Esophagus muscularis mucosa (tissue), 4 donors: ENCODE results near the gene FAM237B. TPM values are rescaled to one million over a fixed set of nuclear protein-coding genes. Genes with fewer than 3 reads are reported as not detected.

Experiments
- DNase-seq: peaks from one replicate; pipeline ENCODE4 v3.0.0-alpha.2; 2017; ENCODE audit errors: extremely low spot score
- H3K27ac ChIP-seq, 4 donors: fragments of 200-600 bp; sonication (generic); replicated peaks in 1 of 4; 1 replicate in 3 of 4; 2 replicates in 1 of 4; pipeline ENCODE4 v1.5.1; 2016 to 2019; ENCODE audit warnings: mild to moderate bottlenecking in 1 of 4
- H3K27me3 ChIP-seq, 4 donors: fragments of 200-600 bp; sonication (generic); one replicate each; pipeline versions ENCODE4 v1.5.1 to v1.6.0; 2016 to 2019
- H3K36me3 ChIP-seq, 4 donors: fragments of 200-600 bp; sonication (generic); one replicate each; pipeline ENCODE4 v1.5.1; 2016 to 2019
- H3K4me1 ChIP-seq, 4 donors: fragments of 200-600 bp; sonication (generic); one replicate each; pipeline ENCODE4 v1.5.1; 2016 to 2019
- H3K4me3 ChIP-seq, 4 donors: fragments of 200-600 bp; sonication (generic); 1 replicate in 2 of 4; 2 replicates in 2 of 4; pipeline ENCODE4 v1.5.1; 2016 to 2019; ENCODE audit warnings: mild to moderate bottlenecking in 4 of 4, moderate library complexity in 1 of 4
- H3K9me3 ChIP-seq, 4 donors: fragments of 200-600 bp; sonication (generic); 1 replicate in 3 of 4; 2 replicates in 1 of 4; pipeline ENCODE4 v1.5.1; 2016 to 2019
- EP300 ChIP-seq: sonication (generic); formaldehyde crosslinking; IDR thresholded peaks from one replicate; pipeline ENCODE4 v1.6.1; 2017; ENCODE audit warnings: antibody characterized with exemption
- POLR2A ChIP-seq: fragments of 450-650 bp; IDR thresholded peaks from one replicate; pipeline ENCODE4 v1.6.1; 2017; ENCODE audit warnings: antibody characterized with exemption, moderate library complexity, mild to moderate bottlenecking, low read depth
- POLR2AphosphoS5 ChIP-seq, 2 donors: sonication (generic); formaldehyde crosslinking; IDR thresholded peaks; one replicate each; pipeline ENCODE4 v1.6.1; 2017; ENCODE audit warnings: antibody characterized with exemption in 2 of 2
- WGBS: methylation state at CpG from one replicate; pipeline ENCODE4 v1.1.5; 2018; 5-methylcytosine and 5-hydroxymethylcytosine counted together
- intact Hi-C: fragments of 100-400 bp; cut with DNase I; formaldehyde crosslinking; loops from one replicate; pipeline ENCODE4 v1.15.1; 2023
- total RNA-seq, 4 donors: library from RNA; depleted of rRNA; stranded (reverse); fragments of >200 nt; gene quantifications; one replicate each; pipeline versions ENCODE4 v1.1.0 to v1.2.1, GENCODE V29; 2016
- TF ChIP-seq, protein P1 (sequence below), 3 experiments: fragments of 200-600 bp in 2 of 3; fragments of 450-650 bp in 1 of 3; sonication (generic) in 2 of 3; IDR thresholded peaks; one replicate each; pipeline ENCODE4 v1.5.1; 2017 to 2019; ENCODE audit warnings: antibody characterized with exemption in 3 of 3, mild to moderate bottlenecking in 2 of 3, moderate library complexity in 1 of 3

Gene FAM237B
- total RNA-seq, 4 donors from 2014 or later, result not detected

DNA sequence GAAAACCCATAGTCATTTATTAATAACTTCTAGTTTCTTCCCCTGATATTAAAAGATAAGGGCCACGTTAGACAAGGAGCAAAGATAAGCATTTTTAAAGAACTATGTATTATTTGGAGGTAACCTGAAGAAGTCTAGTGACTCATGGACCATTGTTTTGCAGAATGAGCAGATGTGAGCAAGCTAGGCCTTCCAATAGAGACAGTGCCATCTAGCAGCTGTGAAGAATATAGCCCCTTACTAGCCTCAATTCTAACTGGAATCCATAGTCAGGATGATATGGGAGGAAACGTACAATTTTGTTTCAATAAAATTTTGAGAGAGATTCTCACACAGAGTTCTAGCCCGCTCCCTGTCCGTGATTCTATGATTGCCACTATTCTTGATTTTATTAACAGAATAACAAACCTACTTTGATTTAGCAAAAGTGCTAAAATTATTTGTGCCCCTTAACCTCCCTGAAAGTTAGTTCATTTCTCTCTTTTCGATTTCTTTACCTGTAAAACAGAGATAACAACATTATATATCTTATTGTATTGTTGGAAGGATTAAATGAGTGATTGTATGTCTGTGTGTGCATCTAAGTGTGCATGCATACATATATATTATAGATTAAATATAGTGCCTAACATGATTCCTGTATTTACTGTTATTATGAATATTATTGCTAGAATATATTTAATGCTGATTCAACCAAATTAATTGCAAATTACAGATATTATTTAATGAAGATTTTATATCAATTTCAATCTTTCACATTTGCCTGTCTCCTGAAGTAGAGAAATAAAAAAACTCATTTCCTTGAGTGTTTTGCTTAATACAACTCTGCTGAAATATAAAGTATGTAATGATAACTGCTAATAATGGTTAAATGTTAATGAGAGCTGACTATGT is 22.7 kb downstream of the FAM237B start:
- H3K4me1 ChIP-seq, result no peaks in the 10 kb centered on the region
- intact Hi-C loops, result no loop called here
- WGBS, result 61% methylated on average over 5 of the region's 5 CpGs
- H3K27ac ChIP-seq, result no peak overlapping the region
- H3K4me3 ChIP-seq, result no peak overlapping the region
- H3K9me3 ChIP-seq, result no peaks in the 10 kb centered on the region
- no peaks in the 10 kb centered on the region for H3K27me3 ChIP-seq
- peaks cover 0 to 3% (median 0%) of the 10 kb centered on the region in 4 donors for H3K36me3 ChIP-seq
- no peak for DNase-seq
- TF ChIP-seq EP300 (no peak), POLR2AphosphoS5 (IDR thresholded peaks at IDR 0.05) (no peak)
- TF ChIP-seq, protein P1, sequence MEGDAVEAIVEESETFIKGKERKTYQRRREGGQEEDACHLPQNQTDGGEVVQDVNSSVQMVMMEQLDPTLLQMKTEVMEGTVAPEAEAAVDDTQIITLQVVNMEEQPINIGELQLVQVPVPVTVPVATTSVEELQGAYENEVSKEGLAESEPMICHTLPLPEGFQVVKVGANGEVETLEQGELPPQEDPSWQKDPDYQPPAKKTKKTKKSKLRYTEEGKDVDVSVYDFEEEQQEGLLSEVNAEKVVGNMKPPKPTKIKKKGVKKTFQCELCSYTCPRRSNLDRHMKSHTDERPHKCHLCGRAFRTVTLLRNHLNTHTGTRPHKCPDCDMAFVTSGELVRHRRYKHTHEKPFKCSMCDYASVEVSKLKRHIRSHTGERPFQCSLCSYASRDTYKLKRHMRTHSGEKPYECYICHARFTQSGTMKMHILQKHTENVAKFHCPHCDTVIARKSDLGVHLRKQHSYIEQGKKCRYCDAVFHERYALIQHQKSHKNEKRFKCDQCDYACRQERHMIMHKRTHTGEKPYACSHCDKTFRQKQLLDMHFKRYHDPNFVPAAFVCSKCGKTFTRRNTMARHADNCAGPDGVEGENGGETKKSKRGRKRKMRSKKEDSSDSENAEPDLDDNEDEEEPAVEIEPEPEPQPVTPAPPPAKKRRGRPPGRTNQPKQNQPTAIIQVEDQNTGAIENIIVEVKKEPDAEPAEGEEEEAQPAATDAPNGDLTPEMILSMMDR (IDR thresholded peaks at IDR 0.05), result peak in 2 of 3 experiments; percentile 27 to 40

DNA sequence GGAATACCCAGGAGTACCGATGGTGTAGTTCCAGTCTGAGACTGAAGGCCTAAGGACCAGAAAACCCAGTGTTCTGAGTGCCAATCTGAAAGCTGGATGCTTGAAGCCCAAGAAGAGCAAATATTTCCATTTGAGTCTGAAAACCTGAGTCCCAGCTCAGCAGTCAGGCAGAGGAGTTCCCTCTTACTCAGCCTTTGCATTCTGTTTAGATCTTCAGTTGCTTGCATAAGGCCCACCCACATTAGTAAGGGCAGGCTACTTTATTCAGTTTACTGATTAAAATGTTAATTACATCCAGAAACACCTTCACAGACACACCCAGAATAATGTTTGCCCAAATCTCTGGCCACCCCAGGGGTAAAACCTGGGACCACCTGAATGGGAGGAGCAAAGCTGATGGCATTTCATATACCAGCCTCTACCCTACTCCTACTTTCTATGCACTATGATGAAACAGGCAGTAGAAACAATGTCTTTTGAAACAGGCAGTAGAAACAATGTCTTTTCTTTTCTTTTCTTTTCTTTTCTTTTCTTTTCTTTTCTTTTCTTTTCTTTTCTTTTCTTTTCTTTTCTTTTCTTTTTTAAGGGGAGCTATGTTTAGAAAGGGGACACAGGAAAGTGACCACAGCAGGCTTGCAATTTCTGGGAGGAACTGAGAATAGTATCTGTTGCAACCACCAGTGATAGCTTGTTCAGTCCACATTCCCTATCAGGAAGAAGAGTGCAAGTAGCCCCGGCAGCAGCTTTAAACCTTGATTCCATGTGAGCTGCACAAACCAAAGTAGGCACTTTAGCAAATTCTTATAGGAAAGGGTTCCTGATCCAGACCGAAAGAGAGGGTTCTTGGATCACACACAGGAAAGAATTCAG is 30.6 kb downstream of the FAM237B start:
- WGBS, result 87% methylated on average over 3 of the region's 3 CpGs

DNA sequence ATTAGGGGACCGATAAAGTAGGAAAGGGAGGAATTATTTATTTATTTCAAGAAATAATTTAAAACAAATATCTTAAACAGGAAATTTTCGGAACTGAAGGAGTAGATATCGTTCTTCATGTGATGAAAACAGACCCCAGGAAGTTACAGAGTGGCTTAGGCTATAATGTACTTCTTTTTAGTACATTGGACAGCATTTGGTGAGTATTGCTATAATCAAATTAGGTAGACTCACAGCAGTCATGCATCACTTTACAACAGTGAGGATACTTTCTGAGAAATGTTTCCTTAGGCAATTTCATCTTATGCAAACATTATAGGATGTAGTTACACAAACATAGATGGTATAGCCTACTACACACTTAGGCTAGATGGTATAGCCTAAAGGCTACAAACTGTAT is 33.0 kb downstream of the FAM237B start:
- intact Hi-C loops, result no loop called here
- WGBS, result 88% methylated on average over 3 of the region's 3 CpGs
- Histone ChIP-seq H3K36me3 (peaks cover 0 to 40% (median 4%) of the 10 kb centered on the region in 4 donors), H3K4me1 (no peaks in the 10 kb centered on the region), H3K27ac (no peak overlapping the region), H3K9me3 (no peaks in the 10 kb centered on the region), H3K27me3 (no peaks in the 10 kb centered on the region), H3K4me3 (no peak overlapping the region)
- DNase-seq, result no peak
- TF ChIP-seq, protein P1 (IDR thresholded peaks at IDR 0.05), result no peak
- no peak for TF ChIP-seq POLR2AphosphoS5 (IDR thresholded peaks at IDR 0.05)

More for the DNA sequence above, 30.6 kb downstream of the FAM237B start:
- Histone ChIP-seq H3K36me3 (peaks cover 0 to 38% (median 3%) of the 10 kb centered on the region in 4 donors), H3K9me3 (no peaks in the 10 kb centered on the region), H3K27ac (no peak overlapping the region), H3K4me1 (no peaks in the 10 kb centered on the region), H3K4me3 (no peak overlapping the region), H3K27me3 (no peaks in the 10 kb centered on the region)
- intact Hi-C loops, result no loop called here
- TF ChIP-seq, protein P1 (IDR thresholded peaks at IDR 0.05), result no peak
- TF ChIP-seq POLR2A, result no peak
- no peak for TF ChIP-seq EP300
- TF ChIP-seq POLR2AphosphoS5 (IDR thresholded peaks at IDR 0.05), result no peak
- no peak for DNase-seq

DNA sequence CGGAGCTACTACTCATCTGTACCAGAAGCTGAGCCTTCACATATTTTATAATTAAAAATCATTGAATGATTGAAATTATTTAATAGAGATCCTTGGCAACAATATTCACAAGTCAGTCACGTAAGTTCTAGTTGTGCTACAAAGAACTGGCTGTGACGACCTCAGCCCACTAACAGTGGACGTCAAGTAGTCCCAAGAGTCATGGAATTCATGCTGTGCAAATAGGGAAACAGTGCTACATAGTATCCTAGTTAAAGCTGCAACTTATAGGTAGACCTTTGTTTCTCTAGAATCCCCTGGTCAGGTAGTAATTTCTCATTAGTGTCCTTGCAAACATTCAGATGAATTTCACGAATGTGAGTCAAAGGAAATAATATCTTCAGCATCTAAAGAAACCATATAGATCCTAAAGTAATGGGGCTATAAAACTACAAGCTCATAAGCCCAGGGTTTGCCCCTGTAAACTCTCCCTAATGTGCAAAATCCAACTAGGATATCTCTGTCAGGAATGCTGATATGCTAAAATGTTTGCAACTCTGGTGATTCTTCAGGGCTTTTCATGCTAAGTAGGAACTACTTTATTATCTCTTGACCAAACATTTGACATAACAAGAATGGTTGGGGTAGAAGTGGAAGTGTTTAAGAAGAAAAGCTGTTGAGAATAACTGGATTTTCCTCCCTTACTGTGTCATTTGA is 44.9 kb downstream of the FAM237B start:
- Histone ChIP-seq H3K4me1 (no peaks in the 10 kb centered on the region), H3K27me3 (no peaks in the 10 kb centered on the region), H3K36me3 (peaks cover 0 to 15% (median 2%) of the 10 kb centered on the region in 4 donors), H3K9me3 (no peaks in the 10 kb centered on the region), H3K4me3 (no peak overlapping the region), H3K27ac (no peak overlapping the region)
- TF ChIP-seq, protein P1 (IDR thresholded peaks at IDR 0.05), result no peak
- TF ChIP-seq POLR2AphosphoS5 (IDR thresholded peaks at IDR 0.05) (no peak), EP300 (no peak), POLR2A (no peak)
- 75% methylated on average over 5 of the region's 5 CpGs for WGBS
- intact Hi-C loops, result no loop called here
- no peak for DNase-seq
